Eye (tissue), 1 donor: ENCODE results near the gene CCDC97.

Source experiments
- DNase-seq: peaks from one replicate; pipeline ENCODE4 v3.0.0-alpha.2; 2015

The CCDC97 gene

GRCh38 chr19:41298348-41298964 lies 11.5 kb upstream of the CCDC97 start:
- peak; percentile 54 for DNase-seq

- DNase-seq, result no peak
Observed at GRCh38 chr19:41299046-41299754, 10.8 kb upstream of the CCDC97 start.

- DNase-seq, result peak; percentile 38
Observed at GRCh38 chr19:41299755-41300089, 10.2 kb upstream of the CCDC97 start.

- DNase-seq, result no peak
Observed at GRCh38 chr19:41300555-41300954, 9.4 kb upstream of the CCDC97 start.

- no peak for DNase-seq
Observed at GRCh38 chr19:41302624-41303351, 7.2 kb upstream of the CCDC97 start.

- no peak for DNase-seq
Observed at GRCh38 chr19:41303954-41304353, 6.0 kb upstream of the CCDC97 start.

GRCh38 chr19:41304706-41305483 lies 5.1 kb upstream of the CCDC97 start:
- no peak for DNase-seq

- no peak for DNase-seq
Observed at GRCh38 chr19:41305927-41306793, 3.8 kb upstream of the CCDC97 start.

- no peak for DNase-seq
Observed at GRCh38 chr19:41307090-41307875, 2.7 kb upstream of the CCDC97 start.

- DNase-seq, result no peak
Observed at GRCh38 chr19:41307954-41308449, 2.0 kb upstream of the CCDC97 start.

GRCh38 chr19:41308450-41309179 lies 1.4 kb upstream of the CCDC97 start:
- DNase-seq, result peak; percentile 98

GRCh38 chr19:41309180-41310032 lies 566 bp upstream of the CCDC97 start:
- DNase-seq, result peak; percentile 37

- DNase-seq, result no peak
Observed at GRCh38 chr19:41311072-41311471, 1.1 kb downstream of the CCDC97 start.

- DNase-seq, result no peak
Observed at GRCh38 chr19:41311613-41312012, 1.6 kb downstream of the CCDC97 start.

GRCh38 chr19:41316306-41316920 lies 6.4 kb downstream of the CCDC97 start:
- DNase-seq, result no peak

GRCh38 chr19:41318696-41319499 lies 8.9 kb downstream of the CCDC97 start:
- no peak for DNase-seq

- DNase-seq, result no peak
Observed at GRCh38 chr19:41319500-41320184, 9.7 kb downstream of the CCDC97 start.

GRCh38 chr19:41320185-41320518 lies 10.2 kb downstream of the CCDC97 start:
- DNase-seq, result no peak
